Measurements from ENCODE around the gene RNF26.

Gene RNF26

GRCh38 chr11:119368121-119369034, 34.1 kb downstream of the RNF26 start:
- DNase-seq (ENCODE audit: insufficient read length, low spot score) (no peak), FAIRE-seq (no peak)

DNA sequence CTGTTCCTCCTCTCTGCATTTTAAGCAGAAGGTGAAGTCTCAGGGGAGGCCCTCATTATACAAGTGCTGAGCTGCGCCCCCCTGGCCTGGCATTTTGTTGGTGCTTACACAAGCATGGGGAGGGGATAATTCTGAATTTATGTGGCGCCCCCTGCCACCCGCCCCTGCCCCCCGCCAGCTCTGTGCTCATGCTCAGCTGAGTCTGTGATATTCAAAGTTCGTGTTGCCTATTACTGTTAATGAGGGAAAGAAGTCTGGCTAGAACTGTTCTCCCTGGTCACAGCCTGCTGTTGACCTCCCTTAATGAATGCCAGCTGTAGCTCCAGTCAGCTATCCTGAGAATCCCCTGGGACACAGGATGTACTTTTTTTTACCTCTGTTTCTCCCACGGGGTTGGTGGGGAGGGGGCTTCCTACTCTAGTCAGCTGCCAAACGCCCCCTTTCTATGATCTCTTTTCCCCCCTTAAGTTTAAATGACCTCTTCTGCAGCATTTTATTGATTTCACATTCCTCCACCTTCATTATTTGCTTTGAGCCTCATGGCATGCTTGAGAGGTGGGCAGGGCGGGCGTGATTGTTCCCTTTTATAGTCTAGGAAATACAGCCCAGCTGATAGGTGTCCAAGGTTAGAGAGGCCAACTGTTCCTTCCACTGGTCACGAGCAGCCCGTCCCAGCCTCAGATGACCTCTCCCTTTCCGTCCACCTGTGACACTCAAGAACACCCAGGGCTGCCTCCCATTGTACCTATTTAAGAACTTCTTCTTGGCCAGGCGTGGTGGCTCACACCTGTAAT, 35.0 kb downstream of the RNF26 start:
- FAIRE-seq (no peak), DNase-seq (ENCODE audit: insufficient read length, low spot score) (no peak)

GRCh38 chr11:119370486-119371046, 36.2 kb downstream of the RNF26 start:
- DNase-seq (ENCODE audit: insufficient read length, low spot score) (no peak), FAIRE-seq (no peak)

GRCh38 chr11:119371067-119371601, 36.8 kb downstream of the RNF26 start:
- no peak for DNase-seq (ENCODE audit: insufficient read length, low spot score)

DNA sequence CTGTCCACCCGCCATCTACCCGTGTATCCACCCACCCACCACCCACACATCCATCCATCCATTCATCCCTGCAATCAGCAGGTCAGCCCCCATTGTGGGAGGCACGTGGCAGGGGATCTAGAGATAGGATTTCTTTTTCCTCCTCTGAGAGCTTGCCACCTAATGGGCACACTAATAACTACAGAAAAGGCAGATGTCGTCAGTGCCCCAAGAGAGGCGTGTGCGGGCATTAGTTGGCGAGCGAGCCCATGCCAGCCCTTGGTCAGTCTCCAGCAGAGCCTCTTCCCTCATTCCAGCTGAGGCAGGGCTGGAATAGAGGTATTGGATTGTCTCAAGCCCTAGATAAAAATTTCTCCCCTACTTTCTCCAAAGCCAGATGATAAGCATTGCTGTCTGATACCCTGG, 37.5 kb downstream of the RNF26 start:
- DNase-seq (ENCODE audit: insufficient read length, low spot score): no peak
- FAIRE-seq: no peak

More at GRCh38 chr11:119371067-119371601, 36.8 kb downstream of the RNF26 start:
- no peak for FAIRE-seq

DNA sequence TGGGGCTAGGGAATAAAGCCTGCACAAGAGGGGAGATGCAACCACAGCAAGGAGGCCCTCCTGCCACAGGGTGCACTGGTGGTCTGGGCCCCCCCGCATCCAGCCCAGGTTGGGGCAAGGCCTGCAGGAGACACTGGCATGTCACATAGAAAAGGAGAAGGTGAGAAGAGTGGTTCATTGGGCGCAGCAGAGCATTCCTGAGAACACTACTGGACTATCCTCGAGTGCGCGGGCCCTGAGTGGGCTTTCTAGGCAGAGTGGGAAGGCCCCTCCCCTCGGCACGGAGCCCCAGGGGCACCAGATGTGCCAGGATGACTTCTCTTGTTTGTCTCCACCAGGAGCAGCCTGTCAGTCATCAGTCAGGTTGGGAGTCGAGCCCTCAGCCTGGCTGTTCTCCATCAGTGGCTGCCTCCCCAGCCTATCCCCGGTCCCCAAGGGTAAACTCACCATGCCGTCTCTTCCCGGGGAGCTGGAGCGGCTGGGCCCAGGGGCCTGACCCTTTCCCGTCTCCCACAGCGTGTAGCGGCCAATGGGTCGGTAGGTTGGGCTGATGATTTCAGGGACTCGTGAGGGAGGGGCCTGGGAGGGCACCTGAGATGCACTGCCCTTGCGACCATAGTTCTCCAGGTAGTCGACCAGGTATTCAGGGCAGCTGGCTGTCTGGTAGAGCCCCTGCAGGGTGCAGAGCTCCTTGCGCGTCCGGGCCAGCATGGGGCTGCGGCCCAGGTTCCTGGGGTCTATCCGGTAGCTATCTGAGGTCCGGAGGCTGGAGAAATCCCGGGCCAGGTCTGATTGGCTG, 38.1 kb downstream of the RNF26 start:
- FAIRE-seq (no peak), DNase-seq (ENCODE audit: insufficient read length, low spot score) (no peak)

GRCh38 chr11:119373059-119373920, 39.0 kb downstream of the RNF26 start:
- DNase-seq (ENCODE audit: insufficient read length, low spot score): no peak
- no peak for FAIRE-seq

DNA sequence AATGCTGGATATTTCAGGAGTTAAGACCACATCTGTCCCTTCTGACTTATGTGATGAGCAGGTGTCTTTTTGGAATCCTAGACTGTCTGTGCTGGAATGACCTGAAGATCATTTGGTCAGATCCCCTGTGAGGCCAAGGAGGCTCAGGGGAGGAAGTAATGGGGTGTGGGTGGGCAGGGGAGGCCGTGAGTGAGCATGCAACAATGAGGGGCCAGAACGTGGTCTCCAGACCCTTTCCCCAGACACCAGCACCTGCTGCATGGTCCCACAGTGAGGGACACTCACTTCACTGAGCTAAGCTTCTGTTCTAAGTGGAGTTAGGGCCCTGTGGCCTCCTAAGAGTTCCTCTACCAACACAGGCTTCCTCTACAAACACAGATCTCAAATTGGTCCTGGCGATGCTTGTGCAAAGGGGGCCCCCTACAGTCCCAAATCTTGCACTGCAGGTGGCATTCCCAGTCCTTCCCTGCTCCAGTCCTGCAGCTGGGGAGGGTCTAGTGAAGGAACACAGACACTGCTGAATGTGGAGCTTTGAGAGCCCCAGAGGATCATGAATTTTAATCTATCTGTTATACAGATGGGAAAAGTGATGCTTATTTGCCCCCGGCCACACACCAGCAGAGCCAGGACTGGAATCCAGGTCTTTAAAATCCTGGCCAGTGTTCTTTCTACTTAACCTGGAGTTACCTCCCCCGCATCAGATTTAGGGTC, 39.7 kb downstream of the RNF26 start:
- peak; percentile 80 for FAIRE-seq
- peak; percentile 80 for DNase-seq (ENCODE audit: insufficient read length, low spot score)

- DNase-seq (ENCODE audit: insufficient read length, low spot score) (no peak), FAIRE-seq (no peak)
Measured at GRCh38 chr11:119374632-119375336, 40.5 kb downstream of the RNF26 start.

DNA sequence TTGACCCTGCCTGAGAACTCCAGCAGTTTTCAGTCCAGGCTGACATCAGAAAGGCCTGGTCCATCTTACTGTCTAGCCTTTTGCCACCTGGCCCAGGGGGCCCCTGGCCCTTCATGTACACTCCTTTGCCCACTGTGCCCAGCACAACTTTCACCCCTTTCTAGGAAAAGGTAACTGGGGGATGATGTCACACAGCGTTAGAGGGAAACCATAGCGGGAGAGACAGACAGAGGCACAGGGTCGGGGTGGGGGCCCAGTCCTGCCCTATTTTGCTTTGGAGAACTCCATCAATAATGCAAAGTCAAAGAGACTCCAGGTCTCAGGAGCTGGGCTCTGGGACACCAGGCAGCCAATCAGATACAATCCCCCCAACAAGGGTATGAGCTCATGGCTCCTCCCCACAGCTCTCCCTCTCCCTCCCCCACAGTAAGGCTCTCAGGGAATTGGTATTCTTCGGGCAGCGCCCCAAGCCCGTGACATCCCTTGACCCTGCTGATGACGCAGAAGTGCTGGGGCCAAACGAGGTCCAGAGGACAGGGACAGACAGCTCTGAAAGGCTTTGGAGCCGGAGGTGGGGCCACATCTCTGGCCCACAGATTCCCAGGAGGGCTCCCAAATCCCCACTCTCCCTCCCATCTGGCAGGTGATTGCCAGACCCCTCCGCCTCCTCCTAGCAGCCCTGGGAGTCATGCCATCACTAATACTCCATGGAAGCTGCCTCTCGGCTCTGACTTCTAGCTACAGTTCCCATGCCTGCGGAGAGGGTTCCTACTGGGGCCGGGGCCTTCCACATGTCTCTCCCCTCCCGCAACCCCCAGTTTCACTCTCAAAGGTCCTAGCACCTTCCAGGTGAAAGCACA, 41.2 kb downstream of the RNF26 start:
- FAIRE-seq (no peak), DNase-seq (ENCODE audit: insufficient read length, low spot score) (no peak)

DNA sequence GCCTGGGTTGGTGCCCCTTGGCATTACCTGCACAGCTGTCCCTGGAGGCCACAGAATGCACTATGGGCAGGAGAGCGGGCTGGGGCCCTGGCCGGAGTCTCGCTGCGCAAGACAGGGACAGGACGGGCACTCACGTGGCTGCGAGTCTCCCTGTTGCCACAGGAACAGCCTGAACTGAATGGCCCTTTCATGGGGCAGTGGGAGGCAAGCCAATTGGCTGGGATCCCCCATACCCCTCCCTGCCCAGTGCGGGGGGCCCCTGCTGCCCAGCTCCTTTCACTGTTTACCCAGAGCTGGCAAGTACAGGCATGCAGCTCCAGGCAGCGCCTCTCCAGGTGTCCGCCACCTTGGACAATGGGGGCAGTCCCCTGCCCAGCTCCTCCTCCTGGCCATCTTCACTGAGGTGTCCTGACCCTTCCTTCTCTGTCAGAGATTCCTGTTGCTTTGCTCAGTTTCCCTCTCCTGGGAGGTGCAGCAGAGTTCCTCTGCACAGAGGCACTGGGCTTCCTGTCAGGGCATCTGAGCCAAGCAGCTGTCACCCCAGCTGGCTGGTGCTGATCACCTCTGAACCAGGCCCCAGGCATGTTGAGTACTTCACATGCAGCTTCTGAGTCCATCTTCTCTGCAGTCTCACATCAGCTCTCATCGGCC, 42.0 kb downstream of the RNF26 start:
- FAIRE-seq (no peak), DNase-seq (ENCODE audit: insufficient read length, low spot score) (no peak)

- DNase-seq (ENCODE audit: insufficient read length, low spot score): no peak
- FAIRE-seq: no peak
Measured at GRCh38 chr11:119377112-119377901, 43.0 kb downstream of the RNF26 start.

- FAIRE-seq (no peak), DNase-seq (ENCODE audit: insufficient read length, low spot score) (no peak)
Measured at GRCh38 chr11:119377961-119378667, 43.8 kb downstream of the RNF26 start.

DNA sequence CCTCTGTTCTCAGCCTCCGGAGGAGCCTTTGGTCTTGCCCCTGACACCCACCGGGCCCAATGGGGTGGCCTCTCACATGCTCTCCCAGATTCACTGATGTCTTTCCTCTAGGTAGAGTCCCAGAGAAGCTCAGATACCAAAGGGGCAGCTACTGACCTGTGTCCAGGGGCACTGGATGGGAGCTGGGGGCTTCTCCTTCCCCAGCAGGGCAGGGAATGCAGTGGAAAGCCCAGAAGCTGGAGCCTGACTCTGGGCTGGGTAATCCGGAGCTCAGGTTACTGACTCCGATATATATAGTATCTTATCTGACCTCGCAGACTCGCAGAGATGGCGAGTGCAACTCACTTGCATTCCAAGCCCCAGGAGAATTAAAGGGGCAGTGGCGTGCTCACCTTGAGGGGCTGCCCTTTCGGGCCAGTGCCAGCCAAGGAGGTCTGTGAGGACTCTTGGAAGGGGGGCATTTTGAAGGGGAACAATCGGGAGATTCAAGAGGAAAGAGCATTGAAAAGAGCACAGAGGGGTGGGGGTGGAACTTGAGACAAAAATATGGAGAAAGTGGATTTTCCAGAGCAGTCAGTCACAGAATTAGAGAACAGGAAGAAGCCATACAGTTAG, 44.6 kb downstream of the RNF26 start:
- FAIRE-seq: no peak
- no peak for DNase-seq (ENCODE audit: insufficient read length, low spot score)
